OCI-LY1 (cell line): ENCODE results near the gene SUCNR1.

Experiments
- H2AFZ ChIP-seq: fragments of 200-600 bp; sonication (generic), shearing (Covaris generic); 2 replicates; pipeline ENCODE4 v1.6.0; 2014; ENCODE audit warnings: antibody characterized with exemption, mild to moderate bottlenecking, low read length
- H3F3A ChIP-seq: fragments of 200-600 bp; sonication (generic), shearing (Covaris generic); 2 replicates; pipeline ENCODE4 v1.6.0; 2014; ENCODE audit warnings: mild to moderate bottlenecking, antibody characterized with exemption, low read length, moderate library complexity; ENCODE audit not compliant: insufficient read depth
- H3K27ac ChIP-seq: fragments of 200-600 bp; sonication (generic); 2 replicates; pipeline ENCODE4 v1.5.1; 2014; ENCODE audit warnings: low read length, mixed run types, mild to moderate bottlenecking, low read depth; ENCODE audit not compliant: poor library complexity, severe bottlenecking
- H3K27me3 ChIP-seq: fragments of 200-600 bp; sonication (generic); 2 replicates; pipeline ENCODE4 v1.6.0; 2014; ENCODE audit warnings: antibody characterized with exemption, mild to moderate bottlenecking, low read length, moderate library complexity; ENCODE audit not compliant: insufficient read depth
- H3K36me3 ChIP-seq: fragments of 200-600 bp; sonication (generic); 2 replicates; pipeline ENCODE4 v1.6.1; 2014; ENCODE audit warnings: mild to moderate bottlenecking, antibody characterized with exemption, low read length, moderate library complexity, mixed read lengths; ENCODE audit not compliant: insufficient read depth
- H3K4me1 ChIP-seq: fragments of 200-600 bp; sonication (generic); 2 replicates; pipeline ENCODE4 v1.5.1; 2014; ENCODE audit warnings: mild to moderate bottlenecking, low read length, moderate library complexity; ENCODE audit not compliant: insufficient read depth, severe bottlenecking
- H3K4me2 ChIP-seq: fragments of 200-600 bp; sonication (generic), shearing (Covaris generic); 2 replicates; pipeline ENCODE4 v1.6.1; 2014; ENCODE audit warnings: low read length
- H3K4me3 ChIP-seq: fragments of 200-600 bp; sonication (generic); 2 replicates; pipeline ENCODE4 v1.5.1; 2014; ENCODE audit warnings: low read length, low read depth, mild to moderate bottlenecking, mixed read lengths; ENCODE audit not compliant: poor library complexity, severe bottlenecking
- H3K79me2 ChIP-seq: fragments of 200-600 bp; shearing (Covaris generic); 2 replicates; pipeline ENCODE4 v1.6.1; 2016; ENCODE audit warnings: mixed run types, low read length, mixed read lengths; ENCODE audit not compliant: insufficient read depth
- H3K9ac ChIP-seq: fragments of 200-600 bp; sonication (generic), shearing (Covaris generic); 2 replicates; pipeline ENCODE4 v1.6.1; 2014; ENCODE audit warnings: mild to moderate bottlenecking, low read length, mixed read lengths
- H3K9me2 ChIP-seq: fragments of 200-600 bp; sonication (generic), shearing (Covaris generic); 2 replicates; pipeline ENCODE4 v1.6.1; 2014; ENCODE audit warnings: low read depth, mild to moderate bottlenecking, low read length, mixed read lengths
- H3K9me3 ChIP-seq: fragments of 200-600 bp; shearing (Covaris generic); 2 replicates; pipeline ENCODE4 v1.6.1; 2014; ENCODE audit warnings: low read length, mixed read lengths
- H4K20me1 ChIP-seq: fragments of 200-600 bp; sonication (generic), shearing (Covaris generic); 2 replicates; pipeline ENCODE4 v1.6.0; 2016; ENCODE audit warnings: mild to moderate bottlenecking, low read length; ENCODE audit not compliant: insufficient read depth
- EZH2 ChIP-seq: fragments of 200-600 bp; sonication (generic), shearing (Covaris generic); IDR thresholded peaks from 2 replicates; pipeline ENCODE4 v1.8.0; 2017; ENCODE audit warnings: borderline replicate concordance, mixed run types, mild to moderate bottlenecking, antibody characterized with exemption, low read length, moderate library complexity, mixed read lengths
- TF ChIP-seq, protein P1 (sequence below): fragments of 200-600 bp; sonication (generic), shearing (Covaris generic); IDR thresholded peaks from 2 replicates; pipeline ENCODE4 v1.5.1; 2017; ENCODE audit warnings: mild to moderate bottlenecking, antibody characterized with exemption, low read length, moderate library complexity, mixed read lengths

Gene SUCNR1

DNA sequence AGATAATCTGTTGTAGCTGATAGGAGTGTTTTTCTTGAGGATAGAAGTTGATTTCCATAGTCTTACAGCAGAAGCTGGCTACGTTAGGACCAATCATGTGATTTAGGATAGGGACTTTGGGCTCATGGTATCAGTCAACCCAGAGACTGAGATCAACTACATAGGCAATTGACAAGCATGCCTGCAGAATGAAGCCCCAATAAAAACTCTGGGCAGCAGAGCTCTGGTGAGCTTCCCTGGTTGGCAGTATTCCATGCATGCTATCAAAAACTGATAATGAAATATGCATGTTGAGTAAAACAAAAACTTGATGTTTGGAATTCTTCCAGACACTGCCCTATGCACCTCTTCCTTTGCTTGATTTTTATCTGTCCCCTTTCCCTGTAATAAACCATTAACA is 38.0 kb downstream of the SUCNR1 start:
- Histone ChIP-seq H3K36me3 (no peaks in the 10 kb centered on the region), H3K4me2 (no peak overlapping the region), H4K20me1 (no peaks in the 10 kb centered on the region), H3K27me3 (no peaks in the 10 kb centered on the region), H3K79me2 (no peaks in the 10 kb centered on the region), H3K27ac (no peak overlapping the region), H3K9me3 (no peaks in the 10 kb centered on the region), H3K4me3 (no peak overlapping the region), H3F3A (no peaks in the 10 kb centered on the region), H2AFZ (no peak overlapping the region), H3K4me1 (no peaks in the 10 kb centered on the region), H3K9ac (no peak overlapping the region), H3K9me2 (no peaks in the 10 kb centered on the region)
- no peak for TF ChIP-seq EZH2
- TF ChIP-seq, protein P1, sequence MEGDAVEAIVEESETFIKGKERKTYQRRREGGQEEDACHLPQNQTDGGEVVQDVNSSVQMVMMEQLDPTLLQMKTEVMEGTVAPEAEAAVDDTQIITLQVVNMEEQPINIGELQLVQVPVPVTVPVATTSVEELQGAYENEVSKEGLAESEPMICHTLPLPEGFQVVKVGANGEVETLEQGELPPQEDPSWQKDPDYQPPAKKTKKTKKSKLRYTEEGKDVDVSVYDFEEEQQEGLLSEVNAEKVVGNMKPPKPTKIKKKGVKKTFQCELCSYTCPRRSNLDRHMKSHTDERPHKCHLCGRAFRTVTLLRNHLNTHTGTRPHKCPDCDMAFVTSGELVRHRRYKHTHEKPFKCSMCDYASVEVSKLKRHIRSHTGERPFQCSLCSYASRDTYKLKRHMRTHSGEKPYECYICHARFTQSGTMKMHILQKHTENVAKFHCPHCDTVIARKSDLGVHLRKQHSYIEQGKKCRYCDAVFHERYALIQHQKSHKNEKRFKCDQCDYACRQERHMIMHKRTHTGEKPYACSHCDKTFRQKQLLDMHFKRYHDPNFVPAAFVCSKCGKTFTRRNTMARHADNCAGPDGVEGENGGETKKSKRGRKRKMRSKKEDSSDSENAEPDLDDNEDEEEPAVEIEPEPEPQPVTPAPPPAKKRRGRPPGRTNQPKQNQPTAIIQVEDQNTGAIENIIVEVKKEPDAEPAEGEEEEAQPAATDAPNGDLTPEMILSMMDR = no peak

DNA sequence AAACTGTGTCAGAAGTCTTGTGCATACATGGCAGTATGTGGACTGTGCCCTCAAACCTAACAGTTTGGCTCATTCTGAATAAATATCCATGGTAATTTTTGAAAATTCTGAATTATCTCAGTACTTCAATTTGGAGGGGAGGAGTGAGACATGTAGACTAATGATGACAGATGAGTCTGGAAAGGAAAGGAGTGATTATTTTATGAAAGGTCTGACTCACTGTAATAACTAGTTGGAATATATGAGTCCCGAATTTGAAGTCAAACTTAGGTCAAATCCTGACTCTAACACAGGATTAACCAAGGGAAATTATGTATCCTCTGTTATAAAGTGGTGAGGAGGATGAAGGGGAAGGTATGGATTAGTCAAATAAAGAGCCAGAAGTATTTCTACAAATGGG is 38.6 kb downstream of the SUCNR1 start:
- TF ChIP-seq, protein P1 = no peak
- no peaks in the 10 kb centered on the region for H3K79me2 ChIP-seq

DNA sequence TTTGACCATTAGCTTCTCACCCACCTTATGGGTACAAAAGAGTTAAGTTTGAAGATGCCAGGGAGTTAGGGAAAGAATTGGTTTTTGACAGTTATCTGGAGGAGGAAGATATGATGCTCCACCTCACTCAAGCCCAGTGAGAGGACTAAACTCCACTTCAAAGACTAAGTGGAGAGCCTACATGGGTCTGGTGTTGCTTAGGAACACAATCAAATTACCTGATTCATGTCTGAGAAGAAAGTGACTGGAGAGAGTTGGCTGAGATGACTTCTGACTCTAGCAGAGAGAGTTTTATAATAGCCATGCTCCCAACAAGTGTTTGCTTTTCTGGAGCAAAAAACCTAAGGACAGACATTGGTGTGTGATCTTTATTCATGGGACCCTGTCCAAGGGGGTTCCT is 43.3 kb downstream of the SUCNR1 start:
- Histone ChIP-seq H3K27me3 (no peaks in the 10 kb centered on the region), H3K79me2 (no peaks in the 10 kb centered on the region), H3F3A (no peaks in the 10 kb centered on the region), H3K9me3 (no peaks in the 10 kb centered on the region), H3K4me3 (no peak overlapping the region), H3K4me1 (no peaks in the 10 kb centered on the region), H3K9me2 (no peaks in the 10 kb centered on the region), H3K36me3 (no peaks in the 10 kb centered on the region), H3K9ac (no peak overlapping the region), H3K4me2 (no peak overlapping the region), H3K27ac (no peak overlapping the region), H4K20me1 (no peaks in the 10 kb centered on the region), H2AFZ (no peak overlapping the region)
- TF ChIP-seq, protein P1 = no peak
- TF ChIP-seq EZH2 = no peak

More for the DNA sequence above, 38.6 kb downstream of the SUCNR1 start:
- Histone ChIP-seq H3K4me2 (no peak overlapping the region), H3K27ac (no peak overlapping the region), H3K4me1 (no peaks in the 10 kb centered on the region), H3K9ac (no peak overlapping the region), H3K9me3 (no peaks in the 10 kb centered on the region), H3K36me3 (no peaks in the 10 kb centered on the region), H2AFZ (no peak overlapping the region), H3K27me3 (no peaks in the 10 kb centered on the region), H3K9me2 (no peaks in the 10 kb centered on the region), H4K20me1 (no peaks in the 10 kb centered on the region), H3F3A (no peaks in the 10 kb centered on the region), H3K4me3 (no peak overlapping the region)
